DOHH2 (cell line): ENCODE measurements around the gene MARCHF10.

Experiments
- H3F3A ChIP-seq: fragments of 200-600 bp; sonication (generic), shearing (Covaris generic); 2 replicates; pipeline ENCODE4 v1.6.0; 2016; ENCODE audit warnings: antibody characterized with exemption, mild to moderate bottlenecking; ENCODE audit not compliant: control insufficient read depth, insufficient read depth
- H3K27ac ChIP-seq: fragments of 200-600 bp; sonication (generic); 2 replicates; pipeline ENCODE4 v1.5.1; 2014; ENCODE audit warnings: low read depth, mild to moderate bottlenecking, low read length, moderate library complexity
- H3K27me3 ChIP-seq: fragments of 200-600 bp; sonication (generic); 2 replicates; pipeline ENCODE4 v1.6.1; 2014; ENCODE audit warnings: mild to moderate bottlenecking, low read length, mixed read lengths; ENCODE audit not compliant: control insufficient read depth
- H3K36me3 ChIP-seq: fragments of 200-600 bp; sonication (generic); 2 replicates; pipeline ENCODE4 v1.6.1; 2014; ENCODE audit warnings: mild to moderate bottlenecking, low read length, moderate library complexity, mixed read lengths; ENCODE audit not compliant: control insufficient read depth
- H3K4me1 ChIP-seq: fragments of 200-600 bp; sonication (generic); 2 replicates; pipeline ENCODE4 v1.6.1; 2014; ENCODE audit warnings: mild to moderate bottlenecking, low read length, mixed read lengths; ENCODE audit not compliant: control insufficient read depth
- H3K4me2 ChIP-seq: fragments of 200-600 bp; sonication (generic); 2 replicates; pipeline ENCODE4 v1.6.0; 2014; ENCODE audit warnings: mild to moderate bottlenecking, low read length, moderate library complexity
- H3K4me3 ChIP-seq: fragments of 200-600 bp; sonication (generic); 2 replicates; pipeline ENCODE4 v1.5.1; 2014; ENCODE audit warnings: mild to moderate bottlenecking, low read length, mixed read lengths
- H3K79me2 ChIP-seq: fragments of 200-600 bp; sonication (generic); 2 replicates; pipeline ENCODE4 v1.6.1; 2014; ENCODE audit warnings: mild to moderate bottlenecking, low read length, mixed read lengths; ENCODE audit not compliant: control insufficient read depth
- H3K9me2 ChIP-seq: fragments of 200-600 bp; sonication (generic); replicated peaks from 2 replicates; pipeline ENCODE4 v1.6.1; 2014; ENCODE audit warnings: mild to moderate bottlenecking, low read length, mixed read lengths; ENCODE audit not compliant: control insufficient read depth
- H3K9me3 ChIP-seq: fragments of 200-600 bp; sonication (generic); 2 replicates; pipeline ENCODE4 v1.6.1; 2014; ENCODE audit warnings: antibody characterized with exemption, low read length, mixed read lengths; ENCODE audit not compliant: control insufficient read depth, insufficient read depth
- H4K20me1 ChIP-seq: fragments of 200-600 bp; sonication (generic); 2 replicates; pipeline ENCODE4 v1.6.0; 2014; ENCODE audit warnings: low read depth, mild to moderate bottlenecking, antibody characterized with exemption, low read length, moderate library complexity; ENCODE audit not compliant: control insufficient read depth, insufficient read depth
- EZH2phosphoT487 ChIP-seq: fragments of 200-600 bp; sonication (generic); IDR thresholded peaks from 2 replicates; pipeline ENCODE4 v1.6.1; 2017; ENCODE audit warnings: borderline replicate concordance, mild to moderate bottlenecking, antibody characterized with exemption, low read length, moderate library complexity, mixed read lengths
- TF ChIP-seq, protein P1 (sequence below): fragments of 200-600 bp; sonication (generic); IDR thresholded peaks from one replicate; pipeline ENCODE4 v1.5.1; 2014; ENCODE audit warnings: antibody characterized with exemption, mild to moderate bottlenecking, low read depth, low read length; ENCODE audit not compliant: poor library complexity, severe bottlenecking

Gene MARCHF10

GRCh38 chr17:62804025-62804424 is 4.1 kb downstream of the MARCHF10 start:
- Histone ChIP-seq H3K79me2 (no peaks in the 10 kb centered on the region), H3K9me3 (no peaks in the 10 kb centered on the region), H3K27me3 (0 out of 2 replicates have a peak, but pooled peaks cover 2% of the 10 kb centered on the region), H3K27ac (no peak overlapping the region), H3K9me2 (no peaks in the 10 kb centered on the region), H3F3A (no peaks in the 10 kb centered on the region), H3K36me3 (no peaks in the 10 kb centered on the region), H3K4me1 (peaks cover 7% of the 10 kb centered on the region), H3K4me2 (no peak overlapping the region), H3K4me3 (no peak overlapping the region), H4K20me1 (no peaks in the 10 kb centered on the region)
- TF ChIP-seq EZH2phosphoT487: no peak
- TF ChIP-seq, protein P1, sequence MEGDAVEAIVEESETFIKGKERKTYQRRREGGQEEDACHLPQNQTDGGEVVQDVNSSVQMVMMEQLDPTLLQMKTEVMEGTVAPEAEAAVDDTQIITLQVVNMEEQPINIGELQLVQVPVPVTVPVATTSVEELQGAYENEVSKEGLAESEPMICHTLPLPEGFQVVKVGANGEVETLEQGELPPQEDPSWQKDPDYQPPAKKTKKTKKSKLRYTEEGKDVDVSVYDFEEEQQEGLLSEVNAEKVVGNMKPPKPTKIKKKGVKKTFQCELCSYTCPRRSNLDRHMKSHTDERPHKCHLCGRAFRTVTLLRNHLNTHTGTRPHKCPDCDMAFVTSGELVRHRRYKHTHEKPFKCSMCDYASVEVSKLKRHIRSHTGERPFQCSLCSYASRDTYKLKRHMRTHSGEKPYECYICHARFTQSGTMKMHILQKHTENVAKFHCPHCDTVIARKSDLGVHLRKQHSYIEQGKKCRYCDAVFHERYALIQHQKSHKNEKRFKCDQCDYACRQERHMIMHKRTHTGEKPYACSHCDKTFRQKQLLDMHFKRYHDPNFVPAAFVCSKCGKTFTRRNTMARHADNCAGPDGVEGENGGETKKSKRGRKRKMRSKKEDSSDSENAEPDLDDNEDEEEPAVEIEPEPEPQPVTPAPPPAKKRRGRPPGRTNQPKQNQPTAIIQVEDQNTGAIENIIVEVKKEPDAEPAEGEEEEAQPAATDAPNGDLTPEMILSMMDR: no peak

DNA sequence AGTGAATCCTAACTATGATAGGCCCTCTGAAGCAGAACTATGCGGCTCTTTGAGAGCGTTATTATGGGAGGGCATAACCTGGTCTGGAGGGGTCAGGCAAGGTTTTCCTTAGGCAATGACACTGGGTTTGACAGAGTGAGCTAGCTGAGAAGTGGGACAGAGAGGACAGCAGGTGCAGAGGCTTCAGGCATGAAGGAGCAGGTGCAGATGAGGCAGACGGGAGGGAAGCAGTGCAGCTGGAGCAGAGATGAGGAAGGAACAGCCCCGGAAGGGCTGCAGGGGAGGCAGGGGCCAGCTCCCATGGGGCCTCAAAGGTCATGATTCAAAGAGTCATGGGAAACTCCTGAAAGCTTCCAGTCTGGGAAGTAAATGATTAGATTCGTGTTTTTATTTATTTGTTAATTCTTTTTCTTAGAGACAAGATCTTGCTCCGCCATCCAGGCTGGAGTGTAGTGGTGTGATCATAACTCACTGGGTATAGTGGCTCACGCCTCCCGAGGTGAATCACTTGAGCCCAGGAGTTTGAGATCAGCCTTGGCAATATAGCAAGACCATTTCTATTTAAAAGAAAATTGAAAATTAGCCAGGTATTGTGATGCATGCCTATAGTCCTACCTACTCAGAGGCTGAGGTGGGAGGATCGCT is 5.4 kb downstream of the MARCHF10 start:
- no peaks in the 10 kb centered on the region for H3K9me3 ChIP-seq
- H3F3A ChIP-seq: no peaks in the 10 kb centered on the region
- H3K4me3 ChIP-seq: no peak overlapping the region
- H3K27ac ChIP-seq: no peak overlapping the region
- H3K79me2 ChIP-seq: no peaks in the 10 kb centered on the region
- H4K20me1 ChIP-seq: no peaks in the 10 kb centered on the region
- H3K4me1 ChIP-seq: peaks cover 7% of the 10 kb centered on the region
- H3K4me2 ChIP-seq: no peak overlapping the region
- TF ChIP-seq, protein P1: no peak
- TF ChIP-seq EZH2phosphoT487: no peak
- H3K9me2 ChIP-seq: no peaks in the 10 kb centered on the region
- no peaks in the 10 kb centered on the region for H3K36me3 ChIP-seq
- 0 out of 2 replicates have a peak, but pooled peaks cover 2% of the 10 kb centered on the region for H3K27me3 ChIP-seq

GRCh38 chr17:62801553-62802114 is 6.5 kb downstream of the MARCHF10 start:
- Histone ChIP-seq H4K20me1 (no peaks in the 10 kb centered on the region), H3K4me2 (no peak overlapping the region), H3K27me3 (no peaks in the 10 kb centered on the region), H3K27ac (no peak overlapping the region), H3K9me3 (no peaks in the 10 kb centered on the region), H3K4me1 (peaks cover 7% of the 10 kb centered on the region), H3F3A (no peaks in the 10 kb centered on the region), H3K36me3 (no peaks in the 10 kb centered on the region), H3K4me3 (no peak overlapping the region), H3K79me2 (no peaks in the 10 kb centered on the region), H3K9me2 (no peaks in the 10 kb centered on the region)
- TF ChIP-seq, protein P1: no peak
- TF ChIP-seq EZH2phosphoT487: no peak
